Mesothelial cell of epicardium (in vitro differentiated cells): Measurements from ENCODE around the gene CTBP2. TPM values are rescaled to one million over a fixed set of nuclear protein-coding genes. Genes with fewer than 3 reads are reported as not detected.

Experiments
- DNase-seq, 2 experiments: peaks; one replicate each; pipeline ENCODE4 v3.0.0; 2021; ENCODE audit warnings: low spot score in 2 of 2; ENCODE audit not compliant: unreplicated experiment in 2 of 2
- H3K27ac Mint-ChIP-seq: 2 replicates; pipeline ENCODE4 v1.8.0; 2021; ENCODE audit warnings: mixed read lengths
- H3K27me3 Mint-ChIP-seq: 2 replicates; pipeline ENCODE4 v1.8.0; 2021; ENCODE audit warnings: low read depth, mixed read lengths
- H3K36me3 Mint-ChIP-seq: 2 replicates; pipeline ENCODE4 v1.8.0; 2021; ENCODE audit warnings: mixed read lengths
- H3K4me1 Mint-ChIP-seq: 2 replicates; pipeline ENCODE4 v1.8.0; 2021; ENCODE audit warnings: mixed read lengths
- H3K4me3 Mint-ChIP-seq: 2 replicates; pipeline ENCODE4 v1.8.0; 2021; ENCODE audit warnings: mild to moderate bottlenecking, moderate library complexity, mixed read lengths
- H3K9me3 Mint-ChIP-seq: 2 replicates; pipeline ENCODE4 v1.8.0; 2021; ENCODE audit warnings: mixed read lengths
- CTCF ChIP-seq: fragments of 200-600 bp; sonication (generic); IDR thresholded peaks from one replicate; pipeline ENCODE4 v1.5.0; 2021; ENCODE audit warnings: antibody characterized with exemption; ENCODE audit not compliant: unreplicated experiment
- total RNA-seq: library from RNA; stranded (reverse); gene quantifications from 3 replicates; pipeline ENCODE4 v1.2.1, GENCODE V29; 2021

CTBP2 gene
- total RNA-seq, 1 donor from 2014 or later = 122 TPM

- Mint-ChIP-seq H3K9me3 (no peaks in the 10 kb centered on the region), H3K27ac (peak overlapping the region; percentile 41), H3K4me1 (peaks cover 14% of the 10 kb centered on the region), H3K4me3 (no peak overlapping the region), H3K36me3 (peaks cover 10% of the 10 kb centered on the region), H3K27me3 (no peaks in the 10 kb centered on the region)
- DNase-seq = no peak
- no peak for TF ChIP-seq CTCF
These were observed 150.0 kb downstream of the CTBP2 start for GRCh38 chr10:125010362-125010761.

DNA sequence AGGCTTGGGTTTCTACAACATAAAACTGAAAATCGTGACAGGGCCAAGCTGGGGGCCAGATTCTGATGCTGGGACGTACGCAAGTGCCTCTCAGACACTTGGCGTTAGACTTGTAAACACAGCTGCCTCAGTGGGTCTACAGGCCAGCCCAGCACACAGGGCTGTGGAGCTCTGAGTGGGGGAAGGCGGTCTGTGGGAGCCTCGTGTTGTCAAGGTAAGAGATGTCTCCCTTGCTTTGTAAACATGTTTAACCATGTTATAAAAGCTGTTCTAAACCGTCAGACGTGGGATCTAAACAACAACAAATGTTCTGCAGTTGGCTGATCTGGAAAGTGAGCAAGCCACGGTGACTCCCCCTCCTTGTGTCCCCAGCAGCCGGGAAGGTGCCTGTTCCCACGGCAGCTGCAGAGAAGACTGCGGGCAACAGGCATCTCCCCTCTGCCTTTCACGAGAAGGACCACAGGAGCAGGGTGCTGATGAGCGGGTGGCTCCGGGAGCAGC is 150.7 kb downstream of the CTBP2 start:
- no peaks in the 10 kb centered on the region for H3K9me3 Mint-ChIP-seq
- H3K27me3 Mint-ChIP-seq = no peaks in the 10 kb centered on the region
- no peak for TF ChIP-seq CTCF
- peaks cover 14% of the 10 kb centered on the region for H3K4me1 Mint-ChIP-seq
- DNase-seq = peak in 1 of 2 experiments; percentile 3
- H3K36me3 Mint-ChIP-seq = peaks cover 10% of the 10 kb centered on the region
- peak overlapping the region; percentile 80 for H3K27ac Mint-ChIP-seq
- H3K4me3 Mint-ChIP-seq = no peak overlapping the region

- Mint-ChIP-seq H3K27me3 (no peaks in the 10 kb centered on the region), H3K36me3 (peaks cover 8% of the 10 kb centered on the region), H3K4me3 (no peak overlapping the region), H3K4me1 (peaks cover 17% of the 10 kb centered on the region), H3K27ac (peak overlapping the region; percentile 69), H3K9me3 (no peaks in the 10 kb centered on the region)
- no peak for TF ChIP-seq CTCF
- DNase-seq = peak in 1 of 2 experiments; percentile 2
These were observed 151.4 kb downstream of the CTBP2 start for GRCh38 chr10:125008689-125009638.

- H3K4me1 Mint-ChIP-seq = peaks cover 17% of the 10 kb centered on the region
- peak overlapping the region; percentile 31 for H3K27ac Mint-ChIP-seq
- H3K27me3 Mint-ChIP-seq = no peaks in the 10 kb centered on the region
- TF ChIP-seq CTCF = no peak
- H3K9me3 Mint-ChIP-seq = no peaks in the 10 kb centered on the region
- H3K36me3 Mint-ChIP-seq = peaks cover 4% of the 10 kb centered on the region
- DNase-seq = no peak
- H3K4me3 Mint-ChIP-seq = no peak overlapping the region
These were observed 152.9 kb downstream of the CTBP2 start for GRCh38 chr10:125007436-125007835.

DNA sequence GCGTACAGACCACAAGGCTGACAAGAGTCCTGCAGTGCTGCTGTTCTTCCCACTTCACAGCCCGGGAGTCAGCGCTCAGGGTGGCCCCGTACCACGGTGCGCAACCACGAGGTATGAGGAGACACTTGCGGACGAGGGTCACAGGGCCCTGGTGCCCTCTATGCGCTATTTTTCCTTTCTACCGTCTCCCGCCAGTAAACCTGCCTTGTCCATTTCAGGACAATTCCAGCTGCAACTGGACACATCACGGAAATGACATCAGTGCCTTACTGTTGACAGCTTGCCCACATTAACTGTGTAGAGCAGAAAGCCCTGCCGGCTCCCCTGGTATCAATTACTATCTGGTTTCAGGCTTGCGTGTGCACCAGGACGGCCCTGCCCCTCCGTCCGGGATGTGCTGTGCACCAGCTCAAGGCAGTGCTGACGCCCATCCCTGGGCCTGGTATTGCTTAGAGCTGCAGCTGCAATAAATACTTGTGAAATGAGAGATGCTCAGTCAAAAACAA is 153.4 kb downstream of the CTBP2 start:
- no peak for TF ChIP-seq CTCF
- H3K27ac Mint-ChIP-seq = peak overlapping the region; percentile 31
- no peak for DNase-seq
- H3K36me3 Mint-ChIP-seq = peaks cover 4% of the 10 kb centered on the region
- no peaks in the 10 kb centered on the region for H3K27me3 Mint-ChIP-seq
- no peak overlapping the region for H3K4me3 Mint-ChIP-seq
- no peaks in the 10 kb centered on the region for H3K9me3 Mint-ChIP-seq
- H3K4me1 Mint-ChIP-seq = peaks cover 17% of the 10 kb centered on the region
